Neural crest cell (in vitro differentiated cells): Measurements from ENCODE around the gene DLG1. TPM values are rescaled to one million over a fixed set of nuclear protein-coding genes. Genes with fewer than 3 reads are reported as not detected.

Source experiments
- DNase-seq: peaks from one replicate; pipeline ENCODE4 v3.0.0; 2021; ENCODE audit warnings: low read depth, mixed read lengths, low spot score
- H3K27ac Mint-ChIP-seq: one replicate; pipeline ENCODE4 v1.8.0; 2021; ENCODE audit warnings: mild to moderate bottlenecking, mixed read lengths; ENCODE audit not compliant: unreplicated experiment
- H3K27me3 Mint-ChIP-seq: 2 replicates; pipeline ENCODE4 v1.8.0; 2021; ENCODE audit warnings: low read depth, mild to moderate bottlenecking, mixed read lengths
- H3K36me3 Mint-ChIP-seq: 2 replicates; pipeline ENCODE4 v1.8.0; 2021; ENCODE audit warnings: low read depth, mild to moderate bottlenecking, mixed read lengths
- H3K4me1 Mint-ChIP-seq: 2 replicates; pipeline ENCODE4 v1.8.0; 2021; ENCODE audit warnings: mixed read lengths
- H3K4me3 Mint-ChIP-seq: one replicate; pipeline ENCODE4 v1.8.0; 2021; ENCODE audit warnings: mild to moderate bottlenecking, mixed read lengths
- H3K9me3 Mint-ChIP-seq: 2 replicates; pipeline ENCODE4 v1.8.0; 2021; ENCODE audit warnings: mixed read lengths
- CTCF ChIP-seq: fragments of 200-600 bp; sonication (generic); conservative IDR thresholded peaks from 2 replicates; pipeline ENCODE4 v1.5.0; 2021; ENCODE audit warnings: antibody characterized with exemption, mild to moderate bottlenecking
- total RNA-seq: library from RNA; stranded (reverse); gene quantifications from 2 replicates; pipeline ENCODE4 v1.2.1, GENCODE V29; 2021

The DLG1 gene
- total RNA-seq, 1 donor from 2014 or later: 95.5 TPM

DNA sequence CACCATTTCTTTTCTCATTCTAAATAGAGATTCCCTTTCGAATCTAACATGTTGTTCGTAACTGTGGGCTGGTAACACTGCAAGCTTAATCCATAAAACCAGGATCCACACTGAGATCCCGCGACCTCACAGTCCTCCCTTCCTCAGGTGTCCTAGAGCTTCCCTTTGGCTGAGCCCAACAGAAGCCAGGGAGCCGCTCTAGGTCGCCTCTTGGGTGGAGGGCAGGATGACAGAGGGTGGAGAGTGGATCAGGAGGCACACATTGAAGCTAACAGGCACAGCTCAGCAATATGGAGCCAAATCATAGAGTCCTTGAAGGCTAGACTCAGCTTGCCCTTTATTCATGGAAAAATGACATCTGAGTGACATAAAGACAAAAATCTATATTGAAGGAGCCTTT lies 44.7 kb upstream of the DLG1 start:
- no peaks in the 10 kb centered on the region for H3K36me3 Mint-ChIP-seq
- H3K9me3 Mint-ChIP-seq: no peaks in the 10 kb centered on the region
- no peak for DNase-seq
- TF ChIP-seq CTCF: no peak
- no peak overlapping the region for H3K27ac Mint-ChIP-seq
- H3K27me3 Mint-ChIP-seq: no peaks in the 10 kb centered on the region
- H3K4me3 Mint-ChIP-seq: no peak overlapping the region
- H3K4me1 Mint-ChIP-seq: peaks cover 6% of the 10 kb centered on the region

- H3K4me3 Mint-ChIP-seq: no peak overlapping the region
- H3K36me3 Mint-ChIP-seq: no peaks in the 10 kb centered on the region
- H3K9me3 Mint-ChIP-seq: no peaks in the 10 kb centered on the region
- DNase-seq: no peak
- TF ChIP-seq CTCF: no peak
- no peaks in the 10 kb centered on the region for H3K27me3 Mint-ChIP-seq
- H3K4me1 Mint-ChIP-seq: peaks cover 13% of the 10 kb centered on the region
- H3K27ac Mint-ChIP-seq: peak overlapping the region; percentile 30
Measured at GRCh38 chr3:197340521-197340871, 42.1 kb upstream of the DLG1 start.

- Mint-ChIP-seq H3K27ac (peak overlapping the region; percentile 30), H3K4me3 (no peak overlapping the region), H3K27me3 (no peaks in the 10 kb centered on the region), H3K36me3 (no peaks in the 10 kb centered on the region), H3K9me3 (no peaks in the 10 kb centered on the region), H3K4me1 (peaks cover 18% of the 10 kb centered on the region)
- no peak for TF ChIP-seq CTCF
- no peak for DNase-seq
Measured at GRCh38 chr3:197339841-197340520, 41.6 kb upstream of the DLG1 start.

DNA sequence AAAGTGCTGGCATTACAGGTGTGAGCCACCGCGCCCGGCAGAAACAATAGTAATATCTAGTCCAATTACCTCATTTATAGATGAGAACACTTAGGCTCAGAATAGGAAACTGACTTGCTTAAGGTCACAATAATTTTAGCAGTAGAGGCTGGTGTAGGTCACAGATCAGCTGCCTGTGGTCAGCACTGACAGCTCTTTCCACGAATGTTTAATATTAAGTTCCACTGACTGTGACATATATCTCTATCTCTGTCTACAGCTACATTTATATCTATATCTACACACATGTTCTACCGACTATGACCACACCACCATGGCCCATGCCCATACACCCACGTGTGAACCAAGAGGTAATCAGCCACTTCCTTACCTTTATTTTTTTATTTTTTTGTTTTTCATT lies 40.2 kb upstream of the DLG1 start:
- no peaks in the 10 kb centered on the region for H3K36me3 Mint-ChIP-seq
- DNase-seq: no peak
- H3K27ac Mint-ChIP-seq: no peak overlapping the region
- no peaks in the 10 kb centered on the region for H3K9me3 Mint-ChIP-seq
- peaks cover 26% of the 10 kb centered on the region for H3K4me1 Mint-ChIP-seq
- H3K4me3 Mint-ChIP-seq: no peak overlapping the region
- H3K27me3 Mint-ChIP-seq: no peaks in the 10 kb centered on the region
- TF ChIP-seq CTCF: no peak

DNA sequence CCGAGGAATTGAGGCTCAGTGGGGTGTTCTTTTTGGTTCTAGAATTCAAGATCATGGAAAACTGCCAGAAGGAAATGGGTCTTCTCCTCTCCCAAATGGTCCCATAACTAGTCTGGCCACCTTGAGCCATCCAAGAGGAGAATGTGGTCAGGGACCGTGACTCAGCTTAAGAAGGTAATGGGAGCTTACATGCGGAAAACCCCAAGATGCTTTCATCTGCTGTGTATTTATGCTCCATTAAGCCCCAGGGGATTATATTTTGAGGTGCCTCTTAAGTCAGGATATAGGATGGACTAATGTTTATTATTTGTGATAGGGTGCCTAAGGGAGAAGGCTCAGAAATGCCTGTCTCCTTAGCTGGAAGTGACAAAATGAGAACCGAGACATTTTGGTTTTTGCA lies 39.2 kb upstream of the DLG1 start:
- Mint-ChIP-seq H3K9me3 (no peaks in the 10 kb centered on the region), H3K27me3 (no peaks in the 10 kb centered on the region), H3K27ac (no peak overlapping the region), H3K36me3 (no peaks in the 10 kb centered on the region), H3K4me3 (no peak overlapping the region), H3K4me1 (peaks cover 31% of the 10 kb centered on the region)
- no peak for DNase-seq
- no peak for TF ChIP-seq CTCF
